ENCODE results near the gene CDKN1A.

Gene CDKN1A

GRCh38 chr6:36677059-36677749, 1.3 kb upstream of the CDKN1A start:
- peak; percentile 54 for DNase-seq (ENCODE audit: low read depth)

- DNase-seq (ENCODE audit: low read depth): no peak
Measured at GRCh38 chr6:36677753-36678487, 594 bp upstream of the CDKN1A start.

- peak; percentile 36 for DNase-seq (ENCODE audit: low read depth)
Measured at GRCh38 chr6:36679043-36679833, 724 bp downstream of the CDKN1A start.

- peak; percentile 31 for DNase-seq (ENCODE audit: low read depth)
Measured at GRCh38 chr6:36682328-36683144, 4.0 kb downstream of the CDKN1A start.

GRCh38 chr6:36683145-36683655, 4.7 kb downstream of the CDKN1A start:
- no peak for DNase-seq (ENCODE audit: low read depth)

GRCh38 chr6:36683656-36684446, 5.3 kb downstream of the CDKN1A start:
- no peak for DNase-seq (ENCODE audit: low read depth)

- no peak for DNase-seq (ENCODE audit: low read depth)
Measured at GRCh38 chr6:36684447-36684812, 5.9 kb downstream of the CDKN1A start.

GRCh38 chr6:36685166-36685924, 6.8 kb downstream of the CDKN1A start:
- no peak for DNase-seq (ENCODE audit: low read depth)

GRCh38 chr6:36685926-36686667, 7.6 kb downstream of the CDKN1A start:
- no peak for DNase-seq (ENCODE audit: low read depth)

- DNase-seq (ENCODE audit: low read depth): no peak
Measured at GRCh38 chr6:36686668-36687513, 8.4 kb downstream of the CDKN1A start.

GRCh38 chr6:36688063-36688738, 9.7 kb downstream of the CDKN1A start:
- DNase-seq (ENCODE audit: low read depth): no peak

GRCh38 chr6:36688739-36689075, 10.2 kb downstream of the CDKN1A start:
- DNase-seq (ENCODE audit: low read depth): no peak

GRCh38 chr6:36691011-36691410, 12.5 kb downstream of the CDKN1A start:
- DNase-seq (ENCODE audit: low read depth): no peak

GRCh38 chr6:36691612-36692011, 13.1 kb downstream of the CDKN1A start:
- DNase-seq (ENCODE audit: low read depth): no peak

GRCh38 chr6:36692220-36692619, 13.7 kb downstream of the CDKN1A start:
- no peak for DNase-seq (ENCODE audit: low read depth)

- DNase-seq (ENCODE audit: low read depth): no peak
Measured at GRCh38 chr6:36692861-36693702, 14.6 kb downstream of the CDKN1A start.

GRCh38 chr6:36694616-36695015, 16.1 kb downstream of the CDKN1A start:
- DNase-seq (ENCODE audit: low read depth): no peak

All from iris pigment epithelial cell (primary cell).